Activated naive CD8-positive, alpha-beta T cell treated with anti-CD3 and anti-CD28 coated beads for 36 hours (primary cell): ENCODE results near the gene ROBO1. TPM values are rescaled to one million over a fixed set of nuclear protein-coding genes. Genes with fewer than 3 reads are reported as not detected.
A peak's percentile ranks its signal among the peaks of the same experiment; 100 is the strongest.

Experiments
- DNase-seq: peaks from one replicate; pipeline ENCODE4 v3.0.0; 2021
- H3K27ac Mint-ChIP-seq: one replicate; pipeline ENCODE4 v1.8.0; 2022; ENCODE audit warnings: mild to moderate bottlenecking, moderate library complexity, mixed read lengths
- H3K27me3 Mint-ChIP-seq: one replicate; pipeline ENCODE4 v1.8.0; 2022; ENCODE audit warnings: mild to moderate bottlenecking, mixed read lengths
- H3K36me3 Mint-ChIP-seq: one replicate; pipeline ENCODE4 v1.8.0; 2021; ENCODE audit warnings: mild to moderate bottlenecking, mixed read lengths
- H3K4me1 Mint-ChIP-seq: one replicate; pipeline ENCODE4 v1.8.0; 2021; ENCODE audit warnings: mixed read lengths
- H3K4me3 Mint-ChIP-seq: one replicate; pipeline ENCODE4 v1.8.0; 2022; ENCODE audit warnings: mild to moderate bottlenecking, moderate library complexity, mixed read lengths
- H3K9me3 Mint-ChIP-seq: one replicate; pipeline ENCODE4 v1.8.0; 2022; ENCODE audit warnings: mixed read lengths
- total RNA-seq, 2 experiments: library from RNA; stranded (reverse); gene quantifications; one replicate each; pipeline ENCODE4 v1.2.3, GENCODE V29; 2021

The ROBO1 gene
- total RNA-seq, 2 experiments from 2014 or later = 13.8 to 16.5 TPM

DNA sequence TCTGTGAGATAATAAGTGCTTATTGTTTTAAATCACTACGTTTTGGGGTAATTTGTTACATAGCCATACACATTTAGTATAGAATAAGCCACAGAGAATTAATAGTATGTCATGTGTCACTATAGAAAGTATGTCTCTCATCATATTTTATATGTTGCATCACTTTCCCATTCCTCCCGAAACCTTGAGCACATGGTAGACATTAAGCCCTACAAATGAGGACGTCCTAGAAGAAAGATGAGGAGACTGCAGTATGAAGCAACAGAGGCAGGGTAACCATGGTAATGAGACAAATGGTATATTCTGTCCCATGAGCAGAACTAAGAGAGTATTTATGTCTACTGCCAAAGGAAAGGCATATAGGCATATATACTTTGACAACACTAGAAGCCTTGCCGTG, 720.2 kb downstream of the ROBO1 start:
- Mint-ChIP-seq H3K27ac (no peak overlapping the region), H3K36me3 (no peaks in the 10 kb centered on the region), H3K27me3 (no peaks in the 10 kb centered on the region), H3K9me3 (peaks cover 17% of the 10 kb centered on the region), H3K4me3 (no peak overlapping the region), H3K4me1 (no peaks in the 10 kb centered on the region)
- no peak for DNase-seq

DNA sequence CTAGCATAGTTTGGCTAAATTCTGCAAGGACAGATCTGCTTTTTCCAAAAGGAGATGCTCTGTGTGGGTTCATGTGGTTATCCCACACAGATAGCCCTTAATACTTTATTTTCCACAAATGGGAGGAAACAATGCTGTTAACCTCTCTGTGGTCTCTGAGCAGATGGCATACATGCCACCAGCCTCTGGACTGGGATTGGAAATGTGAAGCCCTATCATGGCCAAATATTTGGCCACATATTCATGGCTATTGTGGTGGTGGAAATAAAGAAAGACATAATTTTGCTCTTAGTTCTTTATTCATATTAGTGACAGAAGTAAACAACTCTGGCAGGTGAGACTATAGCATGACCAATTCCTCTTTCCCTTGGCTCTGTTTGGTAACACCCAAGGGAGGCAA, 726.2 kb downstream of the ROBO1 start:
- Mint-ChIP-seq H3K4me3 (no peak overlapping the region), H3K27ac (no peak overlapping the region), H3K36me3 (no peaks in the 10 kb centered on the region), H3K27me3 (peaks cover 6% of the 10 kb centered on the region), H3K4me1 (no peaks in the 10 kb centered on the region), H3K9me3 (no peaks in the 10 kb centered on the region)
- no peak for DNase-seq

GRCh38 chr3:79040701-79041100, 727.1 kb downstream of the ROBO1 start:
- DNase-seq = no peak
- Mint-ChIP-seq H3K27me3 (peaks cover 6% of the 10 kb centered on the region), H3K4me3 (no peak overlapping the region), H3K9me3 (no peaks in the 10 kb centered on the region), H3K36me3 (no peaks in the 10 kb centered on the region), H3K27ac (no peak overlapping the region), H3K4me1 (no peaks in the 10 kb centered on the region)

DNA sequence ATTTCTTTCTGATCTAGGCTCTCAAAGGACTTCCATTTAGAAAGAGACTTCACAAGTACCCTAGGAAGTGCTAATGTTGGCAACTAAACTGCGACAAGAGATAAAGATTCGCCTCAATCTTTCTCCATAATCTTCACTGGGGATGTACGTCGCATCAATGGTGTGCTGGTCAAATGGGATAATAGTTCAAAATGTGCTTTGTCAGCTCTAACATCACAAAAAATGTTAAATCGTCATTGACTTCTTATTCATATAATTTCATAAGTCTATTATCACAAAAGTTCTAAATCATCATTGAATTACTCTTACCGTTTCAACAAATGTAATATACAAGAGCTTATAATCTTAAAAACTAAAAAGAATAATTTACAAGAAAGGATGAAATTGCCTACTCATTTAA, 727.7 kb downstream of the ROBO1 start:
- H3K4me3 Mint-ChIP-seq = no peak overlapping the region
- no peaks in the 10 kb centered on the region for H3K9me3 Mint-ChIP-seq
- no peak overlapping the region for H3K27ac Mint-ChIP-seq
- no peak for DNase-seq
- no peaks in the 10 kb centered on the region for H3K4me1 Mint-ChIP-seq
- no peaks in the 10 kb centered on the region for H3K36me3 Mint-ChIP-seq
- H3K27me3 Mint-ChIP-seq = peaks cover 6% of the 10 kb centered on the region

GRCh38 chr3:79039192-79039591, 728.6 kb downstream of the ROBO1 start:
- Mint-ChIP-seq H3K4me3 (no peak overlapping the region), H3K27me3 (peaks cover 6% of the 10 kb centered on the region), H3K27ac (no peak overlapping the region), H3K4me1 (no peaks in the 10 kb centered on the region), H3K36me3 (no peaks in the 10 kb centered on the region), H3K9me3 (no peaks in the 10 kb centered on the region)
- no peak for DNase-seq

- no peak for DNase-seq
- Mint-ChIP-seq H3K4me1 (no peaks in the 10 kb centered on the region), H3K27me3 (peaks cover 6% of the 10 kb centered on the region), H3K27ac (no peak overlapping the region), H3K4me3 (no peak overlapping the region), H3K9me3 (no peaks in the 10 kb centered on the region), H3K36me3 (no peaks in the 10 kb centered on the region)
Measured at GRCh38 chr3:79038636-79039035, 729.2 kb downstream of the ROBO1 start.

- Mint-ChIP-seq H3K4me3 (no peak overlapping the region), H3K27me3 (peaks cover 6% of the 10 kb centered on the region), H3K27ac (no peak overlapping the region), H3K9me3 (no peaks in the 10 kb centered on the region), H3K36me3 (no peaks in the 10 kb centered on the region), H3K4me1 (no peaks in the 10 kb centered on the region)
- DNase-seq = no peak
Measured at GRCh38 chr3:79038057-79038456, 729.7 kb downstream of the ROBO1 start.

DNA sequence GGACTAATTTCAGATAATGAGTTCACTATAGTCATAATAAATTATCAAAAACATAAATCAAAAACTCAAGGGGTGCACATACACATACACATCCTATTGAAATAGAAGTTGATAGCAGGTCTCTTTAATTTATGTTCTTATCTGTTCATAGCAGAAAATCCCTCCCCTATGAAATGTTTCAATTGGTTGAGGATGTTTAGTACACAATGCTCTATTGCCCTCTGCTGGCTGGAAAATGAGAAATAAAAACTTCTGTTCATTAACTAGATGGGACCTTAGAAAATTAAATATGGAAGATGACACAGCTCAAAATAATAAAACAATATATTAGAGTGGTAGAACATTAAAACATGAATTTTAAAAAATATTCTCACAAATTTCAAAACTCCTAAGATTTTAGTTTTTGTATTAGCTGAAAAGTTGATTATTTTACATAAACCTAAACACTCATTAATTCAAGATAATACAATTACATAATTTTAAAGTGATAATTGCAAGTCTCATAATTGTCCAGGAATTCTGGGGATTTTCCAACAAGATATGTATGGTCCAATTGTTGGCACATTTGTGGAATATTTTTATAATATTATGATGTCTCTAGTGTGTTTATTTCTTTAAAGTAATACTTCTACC, 735.0 kb downstream of the ROBO1 start:
- no peaks in the 10 kb centered on the region for H3K36me3 Mint-ChIP-seq
- H3K27ac Mint-ChIP-seq = no peak overlapping the region
- H3K4me3 Mint-ChIP-seq = no peak overlapping the region
- H3K9me3 Mint-ChIP-seq = no peaks in the 10 kb centered on the region
- no peaks in the 10 kb centered on the region for H3K4me1 Mint-ChIP-seq
- no peaks in the 10 kb centered on the region for H3K27me3 Mint-ChIP-seq
- DNase-seq = no peak

DNA sequence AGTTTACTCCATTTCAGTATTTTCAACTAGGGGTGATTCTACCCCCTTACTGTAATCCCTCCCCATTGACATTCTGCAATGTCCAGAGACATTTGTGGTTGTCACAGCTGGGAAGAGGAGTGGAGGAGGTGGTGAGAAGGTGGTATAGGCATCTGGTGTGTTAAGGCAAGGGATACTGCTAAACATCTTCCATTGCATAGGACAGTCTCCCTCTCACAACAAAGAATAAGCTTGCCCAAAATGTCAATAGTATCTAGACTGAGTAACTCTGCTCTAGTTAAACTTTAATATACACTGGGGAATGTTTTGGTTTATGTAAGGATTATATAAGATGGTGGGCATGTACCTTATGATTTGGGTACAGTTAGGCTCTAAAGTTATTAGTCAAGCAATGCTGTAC, 737.6 kb downstream of the ROBO1 start:
- no peak for DNase-seq
- H3K36me3 Mint-ChIP-seq = no peaks in the 10 kb centered on the region
- no peaks in the 10 kb centered on the region for H3K27me3 Mint-ChIP-seq
- H3K4me1 Mint-ChIP-seq = no peaks in the 10 kb centered on the region
- H3K9me3 Mint-ChIP-seq = no peaks in the 10 kb centered on the region
- no peak overlapping the region for H3K27ac Mint-ChIP-seq
- no peak overlapping the region for H3K4me3 Mint-ChIP-seq

- no peaks in the 10 kb centered on the region for H3K4me1 Mint-ChIP-seq
- no peaks in the 10 kb centered on the region for H3K27me3 Mint-ChIP-seq
- no peak for DNase-seq
- H3K9me3 Mint-ChIP-seq = no peaks in the 10 kb centered on the region
- no peak overlapping the region for H3K27ac Mint-ChIP-seq
- H3K36me3 Mint-ChIP-seq = no peaks in the 10 kb centered on the region
- no peak overlapping the region for H3K4me3 Mint-ChIP-seq
Measured at GRCh38 chr3:79028916-79029315, 738.9 kb downstream of the ROBO1 start.

GRCh38 chr3:79027593-79027992, 740.2 kb downstream of the ROBO1 start:
- no peak for DNase-seq
- no peaks in the 10 kb centered on the region for H3K36me3 Mint-ChIP-seq
- H3K9me3 Mint-ChIP-seq = no peaks in the 10 kb centered on the region
- no peak overlapping the region for H3K27ac Mint-ChIP-seq
- H3K27me3 Mint-ChIP-seq = no peaks in the 10 kb centered on the region
- H3K4me1 Mint-ChIP-seq = no peaks in the 10 kb centered on the region
- H3K4me3 Mint-ChIP-seq = no peak overlapping the region

GRCh38 chr3:79019924-79020173, 747.9 kb downstream of the ROBO1 start:
- Mint-ChIP-seq H3K27ac (peak overlapping the region; percentile 85), H3K36me3 (no peaks in the 10 kb centered on the region), H3K9me3 (no peaks in the 10 kb centered on the region), H3K4me1 (peaks cover 9% of the 10 kb centered on the region), H3K4me3 (no peak overlapping the region), H3K27me3 (peaks cover 20% of the 10 kb centered on the region)
- DNase-seq = no peak

DNA sequence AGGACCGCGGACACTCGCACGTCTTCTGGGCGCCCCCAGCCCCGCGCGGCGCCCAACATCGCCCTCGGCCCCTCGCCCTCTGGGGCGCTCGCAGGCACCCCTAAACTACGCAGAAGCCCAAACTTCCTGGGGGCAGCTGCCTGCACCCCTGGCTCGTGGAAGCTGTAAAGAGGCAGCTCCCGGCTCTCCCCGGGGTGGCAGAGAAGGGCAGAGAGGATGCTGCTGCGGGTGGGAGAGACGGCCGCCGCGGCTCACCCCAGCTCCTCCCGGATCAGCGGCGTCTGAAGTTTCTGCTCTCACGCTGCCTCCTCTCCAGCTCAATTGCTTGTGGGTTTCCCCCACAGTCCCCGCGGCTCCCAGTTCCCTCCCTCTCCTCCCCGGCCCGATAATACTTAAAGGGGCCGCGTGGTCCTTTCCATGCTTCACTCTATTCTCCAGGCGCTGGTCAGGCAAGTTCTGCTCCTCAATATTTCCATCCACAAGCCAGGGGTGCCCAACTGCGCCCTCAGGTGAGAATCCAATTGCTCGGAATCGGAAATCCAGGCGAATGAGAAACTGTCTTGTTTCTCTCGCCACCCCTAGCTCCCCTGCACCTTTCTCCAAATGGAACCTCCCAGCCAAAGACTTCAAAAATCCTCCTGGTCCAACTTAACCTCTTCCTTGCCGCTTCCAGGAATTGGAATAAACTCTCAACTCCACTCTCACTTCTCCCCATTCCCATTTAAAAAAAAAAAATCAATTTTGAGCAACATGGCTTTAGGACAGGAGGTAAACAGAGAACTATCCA, 748.5 kb downstream of the ROBO1 start:
- peak; percentile 55 for DNase-seq
- Mint-ChIP-seq H3K4me1 (peaks cover 10% of the 10 kb centered on the region), H3K4me3 (no peak overlapping the region), H3K27ac (peak overlapping the region; percentile 85), H3K27me3 (peaks cover 20% of the 10 kb centered on the region), H3K9me3 (no peaks in the 10 kb centered on the region), H3K36me3 (no peaks in the 10 kb centered on the region)

GRCh38 chr3:79018671-79019136, 749.1 kb downstream of the ROBO1 start:
- H3K27ac Mint-ChIP-seq = no peak overlapping the region
- DNase-seq = peak; percentile 60
- no peaks in the 10 kb centered on the region for H3K9me3 Mint-ChIP-seq
- no peak overlapping the region for H3K4me3 Mint-ChIP-seq
- no peaks in the 10 kb centered on the region for H3K36me3 Mint-ChIP-seq
- H3K4me1 Mint-ChIP-seq = peaks cover 12% of the 10 kb centered on the region
- peaks cover 24% of the 10 kb centered on the region for H3K27me3 Mint-ChIP-seq

DNA sequence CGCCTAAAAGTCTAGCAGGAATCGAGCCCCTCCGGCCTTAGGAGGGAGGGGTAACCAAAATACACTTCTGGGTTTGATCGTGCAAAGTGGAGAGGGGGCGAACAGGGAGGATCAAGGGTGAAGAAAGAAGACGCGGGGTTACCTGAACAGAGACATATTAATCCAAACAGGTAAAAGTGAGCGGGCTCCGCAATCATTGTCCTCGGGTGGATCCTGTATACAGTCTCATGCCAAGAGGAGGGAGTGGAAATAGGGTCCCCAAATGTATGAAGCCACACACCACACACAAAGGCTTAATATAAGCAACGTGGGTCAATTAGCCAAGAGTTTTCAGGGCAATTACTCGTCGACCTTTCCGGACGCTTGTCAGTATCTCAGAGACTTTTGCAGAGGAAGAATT, 749.5 kb downstream of the ROBO1 start:
- no peaks in the 10 kb centered on the region for H3K9me3 Mint-ChIP-seq
- peaks cover 12% of the 10 kb centered on the region for H3K4me1 Mint-ChIP-seq
- no peak overlapping the region for H3K27ac Mint-ChIP-seq
- H3K4me3 Mint-ChIP-seq = no peak overlapping the region
- H3K36me3 Mint-ChIP-seq = no peaks in the 10 kb centered on the region
- H3K27me3 Mint-ChIP-seq = peaks cover 24% of the 10 kb centered on the region
- DNase-seq = no peak
